Left lung (tissue), 10 donors: ENCODE data around the gene KCNG2. TPM values are rescaled to one million over a fixed set of nuclear protein-coding genes. Genes with fewer than 3 reads are reported as not detected.

Experiments used
- ATAC-seq: fragments of 200-7000 bp; cut with Tn5 transposase; one replicate; pipeline ENCODE4 v1.9.1; 2020; ENCODE audit warnings: moderate library complexity
- DNase-seq, 4 donors: peaks; one replicate each; pipeline ENCODE4 v3.0.0-alpha.2; 2013 to 2020
- H3K27ac ChIP-seq, 2 donors: fragments of 200-600 bp; sonication (generic) in 1 of 2; one replicate each; pipeline versions ENCODE4 v1.5.0 to v1.8.0; 2020 to 2021
- H3K27me3 ChIP-seq, 2 donors: fragments of 200-600 bp; sonication (generic) in 1 of 2; one replicate each; pipeline versions ENCODE4 v1.5.0 to v1.8.0; 2020 to 2021
- H3K36me3 ChIP-seq, 2 donors: fragments of 200-600 bp; sonication (generic) in 1 of 2; one replicate each; pipeline versions ENCODE4 v1.5.0 to v1.8.0; 2020 to 2021
- H3K4me1 ChIP-seq, 2 donors: fragments of 200-600 bp; one replicate each; pipeline ENCODE4 v1.8.0; 2021
- H3K4me3 ChIP-seq, 2 donors: fragments of 200-600 bp; sonication (generic) in 1 of 2; one replicate each; pipeline versions ENCODE4 v1.5.0 to v1.8.0; 2020 to 2021; ENCODE audit warnings: mild to moderate bottlenecking in 1 of 2
- H3K9me3 ChIP-seq, 2 donors: fragments of 200-600 bp; sonication (generic) in 1 of 2; one replicate each; pipeline versions ENCODE4 v1.5.0 to v1.8.0; 2020 to 2021
- intact Hi-C, 2 donors: fragments of 100-400 bp; cut with DNase I; formaldehyde crosslinking; loops; one replicate each; pipeline versions ENCODE4 v1.11.2 to v1.14.2; 2022
- polyA plus RNA-seq, 6 donors: library from polyadenylated mRNA; unstranded; fragments of 120-200 nt; gene quantifications; one replicate each; pipeline ENCODE4 v1.2.1, GENCODE V29; 2013; ENCODE audit not compliant: insufficient read length in 6 of 6
- total RNA-seq, 2 donors: library from RNA; stranded (reverse); fragmentation: NEBNext Ultra II Directional; extraction: Animal tissue kit (Norgen Biotek cat#: 25700); gene quantifications; one replicate each; pipeline ENCODE4 v1.2.1, GENCODE V29; 2021
- TF ChIP-seq, protein P1 (sequence below), 2 donors: fragments of 200-600 bp; sonication (generic) in 1 of 2; IDR thresholded peaks; one replicate each; pipeline versions ENCODE4 v1.5.0 to v1.8.0; 2021; ENCODE audit warnings: antibody characterized with exemption in 2 of 2
- donor health status: DM: no; HTN: yes; CAD: no.
- donor health status: DM: no; HTN: no; CAD: no.

KCNG2 gene
- total and polyA plus RNA-seq, 8 donors: 0.17 to 1.1 (median 0.31) TPM

DNA sequence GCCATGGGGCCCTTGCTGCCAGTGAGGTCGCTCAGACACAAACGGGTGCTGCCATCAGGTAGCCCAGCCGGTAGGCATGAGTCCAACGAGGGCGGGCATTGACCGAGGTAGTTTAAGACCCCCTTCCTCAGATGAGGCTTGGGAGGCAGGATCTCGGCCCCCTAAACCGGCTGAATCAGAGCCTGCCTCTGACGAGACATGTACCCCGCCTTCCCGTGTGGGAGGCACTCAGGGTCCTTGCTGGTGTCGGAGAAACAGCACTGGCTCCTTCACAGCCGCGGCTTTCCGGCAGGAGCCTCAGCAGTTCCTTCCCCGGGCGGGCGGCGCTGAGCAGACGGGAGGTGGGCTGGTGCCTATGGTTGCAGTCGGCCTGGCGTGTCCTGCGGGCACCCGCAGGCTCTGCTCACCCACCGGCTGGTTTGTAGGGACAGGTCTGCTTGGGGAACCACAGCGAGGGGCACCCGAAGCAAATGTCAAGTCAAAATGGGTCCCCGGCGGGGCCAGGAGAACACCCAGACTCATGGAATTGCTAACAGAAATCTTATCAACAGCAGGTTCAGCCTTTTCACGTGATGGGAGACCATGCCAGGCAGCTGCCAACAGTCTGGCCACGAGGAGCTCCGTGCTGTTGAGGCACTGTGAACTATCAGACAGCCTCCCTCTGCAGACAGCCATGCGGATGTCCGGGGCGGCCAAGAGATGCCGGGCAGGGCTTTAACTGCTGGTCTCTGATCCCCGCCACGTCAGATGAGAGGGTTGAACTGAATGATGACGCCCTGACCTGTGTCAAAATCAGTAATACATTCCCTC, 2.8 kb downstream of the KCNG2 start:
- Histone ChIP-seq H3K4me3 (no peak overlapping the region), H3K27ac (no peak overlapping the region), H3K27me3 (peaks cover 35 to 68% of the 10 kb centered on the region in 2 donors), H3K9me3 (no peaks in the 10 kb centered on the region), H3K4me1 (peaks cover 11 to 31% of the 10 kb centered on the region in 2 donors), H3K36me3 (no peaks in the 10 kb centered on the region)
- TF ChIP-seq, protein P1, sequence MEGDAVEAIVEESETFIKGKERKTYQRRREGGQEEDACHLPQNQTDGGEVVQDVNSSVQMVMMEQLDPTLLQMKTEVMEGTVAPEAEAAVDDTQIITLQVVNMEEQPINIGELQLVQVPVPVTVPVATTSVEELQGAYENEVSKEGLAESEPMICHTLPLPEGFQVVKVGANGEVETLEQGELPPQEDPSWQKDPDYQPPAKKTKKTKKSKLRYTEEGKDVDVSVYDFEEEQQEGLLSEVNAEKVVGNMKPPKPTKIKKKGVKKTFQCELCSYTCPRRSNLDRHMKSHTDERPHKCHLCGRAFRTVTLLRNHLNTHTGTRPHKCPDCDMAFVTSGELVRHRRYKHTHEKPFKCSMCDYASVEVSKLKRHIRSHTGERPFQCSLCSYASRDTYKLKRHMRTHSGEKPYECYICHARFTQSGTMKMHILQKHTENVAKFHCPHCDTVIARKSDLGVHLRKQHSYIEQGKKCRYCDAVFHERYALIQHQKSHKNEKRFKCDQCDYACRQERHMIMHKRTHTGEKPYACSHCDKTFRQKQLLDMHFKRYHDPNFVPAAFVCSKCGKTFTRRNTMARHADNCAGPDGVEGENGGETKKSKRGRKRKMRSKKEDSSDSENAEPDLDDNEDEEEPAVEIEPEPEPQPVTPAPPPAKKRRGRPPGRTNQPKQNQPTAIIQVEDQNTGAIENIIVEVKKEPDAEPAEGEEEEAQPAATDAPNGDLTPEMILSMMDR (IDR thresholded peaks at IDR 0.05): no peak
- DNase-seq: peak in 1 of 4 donors; percentile 33
- no peak for ATAC-seq
- intact Hi-C loops: no loop called here

DNA sequence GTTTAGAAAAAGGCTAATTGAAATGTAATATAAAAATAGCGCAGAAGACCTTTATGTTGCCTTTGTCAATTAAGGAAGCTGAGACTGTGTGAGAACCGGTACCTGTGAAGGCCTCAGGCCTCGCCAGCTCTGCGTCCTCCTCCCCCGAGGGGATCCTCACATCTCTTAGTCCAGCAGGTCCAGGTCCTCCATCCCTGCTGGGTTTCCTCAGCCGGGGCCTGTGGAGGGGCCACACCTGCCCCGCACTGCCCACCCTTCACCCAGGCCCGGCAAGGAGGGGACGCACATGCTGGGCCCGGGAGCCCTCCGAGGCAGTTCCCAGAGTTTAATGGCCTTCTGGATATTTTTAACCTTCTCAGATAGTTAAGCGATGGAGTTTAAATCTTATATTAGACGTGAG, 3.5 kb downstream of the KCNG2 start:
- TF ChIP-seq, protein P1 (IDR thresholded peaks at IDR 0.05): no peak
- Histone ChIP-seq H3K4me3 (no peak overlapping the region), H3K36me3 (no peaks in the 10 kb centered on the region), H3K9me3 (no peaks in the 10 kb centered on the region), H3K27me3 (peaks cover 35 to 62% of the 10 kb centered on the region in 2 donors), H3K27ac (no peak overlapping the region), H3K4me1 (peaks cover 11 to 24% of the 10 kb centered on the region in 2 donors)
- DNase-seq: no peak
- ATAC-seq: no peak
- intact Hi-C loops: no loop called here

DNA sequence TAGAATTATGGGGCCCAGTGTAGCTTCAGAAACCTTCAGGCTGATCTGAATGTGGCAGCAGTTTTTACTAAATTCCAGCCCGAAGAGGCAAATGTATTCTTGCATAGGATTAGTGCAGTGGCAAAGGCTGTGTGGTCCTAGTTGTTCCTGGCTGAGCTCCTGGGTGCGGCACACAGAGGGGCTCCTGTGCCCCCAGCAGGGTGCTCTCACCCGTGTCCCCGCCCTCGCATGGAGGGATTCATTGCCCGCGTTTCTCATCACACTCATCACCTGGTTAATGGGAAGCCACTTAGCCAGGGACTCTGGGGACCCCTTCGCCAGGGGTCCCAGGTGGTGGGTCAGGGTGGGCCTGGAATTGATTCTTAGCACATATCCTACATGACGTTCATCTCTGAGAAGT, 3.9 kb downstream of the KCNG2 start:
- no peaks in the 10 kb centered on the region for H3K9me3 ChIP-seq
- TF ChIP-seq, protein P1 (IDR thresholded peaks at IDR 0.05): no peak
- H3K4me3 ChIP-seq: no peak overlapping the region
- no peak for DNase-seq
- no peaks in the 10 kb centered on the region for H3K36me3 ChIP-seq
- no peak overlapping the region for H3K27ac ChIP-seq
- intact Hi-C loops: no loop called here
- peaks cover 11 to 24% of the 10 kb centered on the region in 2 donors for H3K4me1 ChIP-seq
- no peak for ATAC-seq
- H3K27me3 ChIP-seq: peaks cover 34 to 58% of the 10 kb centered on the region in 2 donors

DNA sequence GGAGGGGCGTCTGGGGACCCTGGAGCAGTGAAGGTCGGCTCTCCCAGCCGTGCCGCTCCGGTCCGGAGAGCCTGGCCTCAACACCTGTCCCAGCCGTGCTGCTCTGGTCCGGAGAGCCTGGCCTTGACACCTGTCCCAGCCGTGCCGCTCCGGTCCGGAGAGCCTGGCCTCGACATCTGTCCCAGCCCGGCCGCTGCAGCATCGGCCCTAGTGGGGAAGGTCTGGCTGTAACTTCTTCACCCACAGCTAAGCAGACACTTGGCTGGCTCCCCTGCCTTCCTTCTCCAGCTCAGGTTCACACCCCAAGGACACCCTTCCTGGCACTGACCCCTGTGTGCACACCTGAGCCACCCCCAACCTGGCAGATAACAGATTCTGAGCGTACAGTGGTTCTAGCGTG, 4.6 kb downstream of the KCNG2 start:
- ATAC-seq: no peak
- intact Hi-C loops: no loop called here

DNA sequence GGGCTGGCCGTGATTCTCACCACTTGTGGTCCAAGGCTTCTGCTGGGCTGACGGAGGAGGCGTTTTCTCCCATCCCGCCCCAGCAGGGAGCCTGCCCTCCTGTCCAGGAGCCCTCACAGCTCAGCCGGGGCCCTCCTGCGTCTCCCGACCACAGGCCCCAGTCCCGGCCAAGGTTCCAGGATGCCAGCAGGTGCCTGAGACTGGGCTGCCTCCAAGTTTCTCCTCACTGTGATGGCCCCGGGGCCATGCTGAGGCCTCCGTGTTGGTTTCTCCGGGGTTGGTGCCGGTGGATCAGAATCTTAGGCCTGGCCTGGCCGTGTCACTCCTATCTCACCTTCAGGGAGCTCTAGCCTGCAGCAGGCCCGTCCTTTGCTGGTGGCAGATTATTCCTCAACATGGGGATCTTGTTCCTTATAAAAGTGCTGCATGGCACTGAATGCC, 5.9 kb downstream of the KCNG2 start:
- H3K27ac ChIP-seq: no peak overlapping the region
- DNase-seq: no peak
- H3K36me3 ChIP-seq: no peaks in the 10 kb centered on the region
- H3K27me3 ChIP-seq: peaks cover 15 to 38% of the 10 kb centered on the region in 2 donors
- peaks cover 3 to 6% of the 10 kb centered on the region in 2 donors for H3K4me1 ChIP-seq
- intact Hi-C loops: no loop called here
- H3K9me3 ChIP-seq: no peaks in the 10 kb centered on the region
- TF ChIP-seq, protein P1 (IDR thresholded peaks at IDR 0.05): no peak
- no peak for ATAC-seq
- H3K4me3 ChIP-seq: no peak overlapping the region

More for the DNA sequence above, 4.6 kb downstream of the KCNG2 start:
- DNase-seq: no peak
- Histone ChIP-seq H3K4me1 (peaks cover 11 to 20% of the 10 kb centered on the region in 2 donors), H3K4me3 (no peak overlapping the region), H3K9me3 (no peaks in the 10 kb centered on the region), H3K36me3 (no peaks in the 10 kb centered on the region), H3K27ac (no peak overlapping the region), H3K27me3 (peaks cover 27 to 51% of the 10 kb centered on the region in 2 donors)
- TF ChIP-seq, protein P1 (IDR thresholded peaks at IDR 0.05): no peak
